ENCODE data around the gene CSMD2. TPM values are rescaled to one million over a fixed set of nuclear protein-coding genes. Genes with fewer than 3 reads are reported as not detected.
A peak's percentile ranks its signal among the peaks of the same experiment; 100 is the strongest.

The CSMD2 gene
- total RNA-seq, 1 donor from 2014 or later: 0.52 TPM

DNA sequence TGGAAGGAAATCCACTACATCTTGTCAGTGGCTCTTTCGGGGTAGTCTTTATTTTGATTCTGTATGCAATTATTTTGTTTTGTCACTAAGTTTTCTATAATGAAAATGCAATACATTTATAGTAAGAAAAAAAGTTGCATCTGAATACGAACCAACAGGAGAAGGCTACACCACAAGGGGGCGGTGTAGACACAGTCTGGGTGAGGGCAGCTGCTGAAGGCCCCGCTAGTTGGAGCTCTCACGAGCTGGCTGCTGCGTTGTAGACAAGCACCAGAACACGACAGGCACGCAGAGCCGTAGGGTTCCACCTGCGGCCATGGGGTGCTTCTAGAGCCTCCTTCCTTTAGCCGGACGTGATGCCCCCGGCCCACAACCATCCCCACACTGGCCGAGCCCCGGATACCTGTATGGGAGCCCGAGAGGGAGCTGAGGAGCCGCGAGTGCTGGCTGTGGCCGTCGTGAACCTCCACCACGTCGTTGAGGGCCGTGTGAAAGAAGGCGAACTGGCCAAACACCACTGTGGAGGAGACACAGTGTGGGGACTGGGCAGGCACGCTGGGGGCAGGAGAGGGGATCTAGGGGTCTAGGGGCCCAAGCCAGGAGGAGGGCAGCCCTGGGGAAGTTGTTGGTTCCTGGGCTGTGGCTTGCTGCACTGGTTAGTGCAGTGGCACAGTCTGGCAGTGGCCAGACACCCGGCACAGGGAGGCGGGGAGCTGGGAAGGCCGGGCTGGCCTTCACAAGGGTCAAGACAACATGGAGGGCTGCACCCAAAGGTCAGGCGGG lies 531.8 kb downstream of the CSMD2 start:
- Histone ChIP-seq H3K36me3 (ENCODE audit: control insufficient read depth in 3 of 3, insufficient read depth in 3 of 3, low read length in 3 of 3) (no peaks in the 10 kb centered on the region), H3K9me3 (ENCODE audit: control insufficient read depth in 3 of 3, low read length in 3 of 3) (no peaks in the 10 kb centered on the region), H3K4me3 (ENCODE audit: low read length in 3 of 3) (peak overlapping the region in 1 of 3 donors; percentile 54), H3K4me1 (ENCODE audit: control insufficient read depth in 3 of 3, insufficient read depth in 3 of 3, low read length in 3 of 3) (peaks cover 0 to 3% (median 0%) of the 10 kb centered on the region in 3 donors), H3K27ac (ENCODE audit: low read depth, low read length) (no peak overlapping the region), H3K27me3 (ENCODE audit: control insufficient read depth in 3 of 3, insufficient read depth in 3 of 3, low read length in 3 of 3) (peaks cover 3 to 12% (median 7%) of the 10 kb centered on the region in 3 donors), H3K9ac (ENCODE audit: low read depth in 1 of 3, low read length in 3 of 3) (peak overlapping the region in 1 of 3 donors; percentile 25)

DNA sequence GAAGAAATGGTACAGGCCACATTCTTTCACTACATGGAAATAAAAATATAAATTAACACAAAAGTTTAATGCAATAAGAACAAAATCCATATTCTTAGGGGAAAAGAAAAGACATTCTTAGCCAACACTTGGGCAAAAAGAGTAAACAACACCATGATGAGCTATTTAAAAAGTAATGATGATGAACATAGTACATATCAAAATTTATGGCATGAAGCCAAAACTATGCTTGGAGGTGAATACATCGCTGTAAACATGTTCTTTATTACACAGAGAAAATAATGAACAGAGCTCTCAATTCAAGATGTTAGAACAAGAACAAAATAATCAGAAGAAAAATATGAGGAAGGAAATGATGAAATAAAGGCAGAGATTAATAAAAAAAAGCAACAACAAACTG lies 534.3 kb downstream of the CSMD2 start:
- H3K9me3 ChIP-seq (ENCODE audit: control insufficient read depth in 3 of 3, low read length in 3 of 3): no peaks in the 10 kb centered on the region
- no peak overlapping the region for H3K27ac ChIP-seq (ENCODE audit: low read depth, low read length)
- H3K27me3 ChIP-seq (ENCODE audit: control insufficient read depth in 3 of 3, insufficient read depth in 3 of 3, low read length in 3 of 3): peaks cover 3 to 12% (median 7%) of the 10 kb centered on the region in 3 donors
- H3K4me3 ChIP-seq (ENCODE audit: low read length in 3 of 3): no peak overlapping the region
- H3K9ac ChIP-seq (ENCODE audit: low read depth in 1 of 3, low read length in 3 of 3): no peak overlapping the region
- no peaks in the 10 kb centered on the region for H3K36me3 ChIP-seq (ENCODE audit: control insufficient read depth in 3 of 3, insufficient read depth in 3 of 3, low read length in 3 of 3)
- peaks cover 8 to 19% (median 19%) of the 10 kb centered on the region in 3 donors for H3K4me1 ChIP-seq (ENCODE audit: control insufficient read depth in 3 of 3, insufficient read depth in 3 of 3, low read length in 3 of 3)

DNA sequence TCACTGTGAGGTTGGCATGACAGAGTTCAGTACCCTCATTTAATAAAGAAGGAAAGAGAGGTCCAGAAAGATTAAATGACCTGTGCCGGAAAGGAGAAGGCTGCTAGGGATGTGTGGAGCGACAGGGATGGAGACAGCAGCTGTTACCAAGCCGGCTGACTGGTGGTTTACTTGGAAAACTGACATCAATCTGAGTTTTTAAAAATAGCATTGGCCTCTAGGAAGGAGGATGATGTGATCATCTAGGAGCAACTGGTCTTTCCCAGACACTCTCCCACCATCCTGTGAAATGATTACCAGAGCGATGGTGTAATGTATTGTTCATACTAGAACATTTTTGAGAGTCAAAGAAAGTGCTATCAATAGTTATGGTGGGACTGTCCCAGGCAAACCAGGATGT lies 538.2 kb downstream of the CSMD2 start:
- Histone ChIP-seq H3K9ac (ENCODE audit: low read depth in 1 of 3, low read length in 3 of 3) (peak overlapping the region in 1 of 3 donors; percentile 14), H3K27ac (ENCODE audit: low read depth, low read length) (peak overlapping the region; percentile 59), H3K4me3 (ENCODE audit: low read length in 3 of 3) (no peak overlapping the region), H3K9me3 (ENCODE audit: control insufficient read depth in 3 of 3, low read length in 3 of 3) (no peaks in the 10 kb centered on the region), H3K27me3 (ENCODE audit: control insufficient read depth in 3 of 3, insufficient read depth in 3 of 3, low read length in 3 of 3) (no peaks in the 10 kb centered on the region), H3K4me1 (ENCODE audit: control insufficient read depth in 3 of 3, insufficient read depth in 3 of 3, low read length in 3 of 3) (peaks cover 8 to 20% (median 16%) of the 10 kb centered on the region in 3 donors), H3K36me3 (ENCODE audit: control insufficient read depth in 3 of 3, insufficient read depth in 3 of 3, low read length in 3 of 3) (no peaks in the 10 kb centered on the region)

- H3K36me3 ChIP-seq (ENCODE audit: control insufficient read depth in 3 of 3, insufficient read depth in 3 of 3, low read length in 3 of 3): no peaks in the 10 kb centered on the region
- peak overlapping the region in 1 of 3 donors; percentile 6 for H3K9ac ChIP-seq (ENCODE audit: low read depth in 1 of 3, low read length in 3 of 3)
- H3K27me3 ChIP-seq (ENCODE audit: control insufficient read depth in 3 of 3, insufficient read depth in 3 of 3, low read length in 3 of 3): no peaks in the 10 kb centered on the region
- no peaks in the 10 kb centered on the region for H3K9me3 ChIP-seq (ENCODE audit: control insufficient read depth in 3 of 3, low read length in 3 of 3)
- peaks cover 8 to 20% (median 16%) of the 10 kb centered on the region in 3 donors for H3K4me1 ChIP-seq (ENCODE audit: control insufficient read depth in 3 of 3, insufficient read depth in 3 of 3, low read length in 3 of 3)
- no peak overlapping the region for H3K27ac ChIP-seq (ENCODE audit: low read depth, low read length)
- H3K4me3 ChIP-seq (ENCODE audit: low read length in 3 of 3): no peak overlapping the region
Measured at GRCh38 chr1:33624991-33625870, 539.8 kb downstream of the CSMD2 start.

DNA sequence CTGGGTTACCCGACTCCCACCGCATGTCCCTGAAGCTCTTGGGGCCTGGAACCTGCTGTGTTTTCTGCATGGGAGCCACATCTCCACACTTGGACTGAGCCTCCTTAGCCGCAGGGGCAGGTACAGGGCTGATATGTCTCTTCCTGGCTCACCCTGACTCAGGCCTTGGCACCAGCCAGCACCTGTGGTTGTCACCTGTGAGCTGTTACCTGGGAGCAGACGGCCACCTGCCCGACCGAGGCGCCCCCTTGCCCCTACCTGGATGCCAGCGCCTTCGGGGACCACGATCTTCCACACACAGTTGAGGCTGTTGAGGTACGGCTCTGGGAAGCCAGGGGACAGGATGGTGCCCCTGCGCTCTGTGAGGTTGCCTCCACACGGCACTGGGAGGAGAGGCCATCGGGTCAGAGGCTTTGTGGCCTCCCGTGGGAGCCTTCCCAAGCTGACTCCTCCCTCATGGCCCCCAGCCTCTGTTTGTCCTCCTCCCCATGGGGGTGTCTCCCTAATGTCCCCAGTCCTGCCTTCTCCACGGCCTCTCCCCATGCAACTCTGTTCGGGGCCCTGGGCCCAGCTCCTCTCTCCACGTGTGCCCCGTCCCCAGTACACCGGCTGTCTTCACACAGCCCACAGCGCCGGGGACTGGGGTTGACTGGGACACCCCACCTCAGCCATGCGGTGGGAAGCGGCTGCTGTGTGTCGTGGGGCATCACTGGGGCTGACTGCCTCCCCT lies 540.6 kb downstream of the CSMD2 start:
- Histone ChIP-seq H3K27ac (ENCODE audit: low read depth, low read length) (no peak overlapping the region), H3K4me1 (ENCODE audit: control insufficient read depth in 3 of 3, insufficient read depth in 3 of 3, low read length in 3 of 3) (peaks cover 8 to 20% (median 16%) of the 10 kb centered on the region in 3 donors), H3K9ac (ENCODE audit: low read depth in 1 of 3, low read length in 3 of 3) (no peak overlapping the region), H3K4me3 (ENCODE audit: low read length in 3 of 3) (no peak overlapping the region), H3K9me3 (ENCODE audit: control insufficient read depth in 3 of 3, low read length in 3 of 3) (no peaks in the 10 kb centered on the region), H3K36me3 (ENCODE audit: control insufficient read depth in 3 of 3, insufficient read depth in 3 of 3, low read length in 3 of 3) (no peaks in the 10 kb centered on the region), H3K27me3 (ENCODE audit: control insufficient read depth in 3 of 3, insufficient read depth in 3 of 3, low read length in 3 of 3) (no peaks in the 10 kb centered on the region)

GRCh38 chr1:33623811-33624210 lies 541.2 kb downstream of the CSMD2 start:
- no peak overlapping the region for H3K9ac ChIP-seq (ENCODE audit: low read depth in 1 of 3, low read length in 3 of 3)
- no peaks in the 10 kb centered on the region for H3K9me3 ChIP-seq (ENCODE audit: control insufficient read depth in 3 of 3, low read length in 3 of 3)
- peaks cover 8 to 20% (median 16%) of the 10 kb centered on the region in 3 donors for H3K4me1 ChIP-seq (ENCODE audit: control insufficient read depth in 3 of 3, insufficient read depth in 3 of 3, low read length in 3 of 3)
- no peaks in the 10 kb centered on the region for H3K36me3 ChIP-seq (ENCODE audit: control insufficient read depth in 3 of 3, insufficient read depth in 3 of 3, low read length in 3 of 3)
- peaks cover 0 to 3% (median 0%) of the 10 kb centered on the region in 3 donors for H3K27me3 ChIP-seq (ENCODE audit: control insufficient read depth in 3 of 3, insufficient read depth in 3 of 3, low read length in 3 of 3)
- no peak overlapping the region for H3K27ac ChIP-seq (ENCODE audit: low read depth, low read length)
- H3K4me3 ChIP-seq (ENCODE audit: low read length in 3 of 3): no peak overlapping the region

GRCh38 chr1:33622757-33623156 lies 542.3 kb downstream of the CSMD2 start:
- no peak overlapping the region for H3K27ac ChIP-seq (ENCODE audit: low read depth, low read length)
- H3K9ac ChIP-seq (ENCODE audit: low read depth in 1 of 3, low read length in 3 of 3): no peak overlapping the region
- no peaks in the 10 kb centered on the region for H3K9me3 ChIP-seq (ENCODE audit: control insufficient read depth in 3 of 3, low read length in 3 of 3)
- H3K36me3 ChIP-seq (ENCODE audit: control insufficient read depth in 3 of 3, insufficient read depth in 3 of 3, low read length in 3 of 3): no peaks in the 10 kb centered on the region
- H3K4me3 ChIP-seq (ENCODE audit: low read length in 3 of 3): no peak overlapping the region
- H3K27me3 ChIP-seq (ENCODE audit: control insufficient read depth in 3 of 3, insufficient read depth in 3 of 3, low read length in 3 of 3): peaks cover 0 to 3% (median 0%) of the 10 kb centered on the region in 3 donors
- H3K4me1 ChIP-seq (ENCODE audit: control insufficient read depth in 3 of 3, insufficient read depth in 3 of 3, low read length in 3 of 3): peaks cover 8 to 20% (median 16%) of the 10 kb centered on the region in 3 donors

GRCh38 chr1:33618636-33619035 lies 546.4 kb downstream of the CSMD2 start:
- no peaks in the 10 kb centered on the region for H3K36me3 ChIP-seq (ENCODE audit: control insufficient read depth in 3 of 3, insufficient read depth in 3 of 3, low read length in 3 of 3)
- H3K9me3 ChIP-seq (ENCODE audit: control insufficient read depth in 3 of 3, low read length in 3 of 3): no peaks in the 10 kb centered on the region
- H3K4me3 ChIP-seq (ENCODE audit: low read length in 3 of 3): no peak overlapping the region
- H3K4me1 ChIP-seq (ENCODE audit: control insufficient read depth in 3 of 3, insufficient read depth in 3 of 3, low read length in 3 of 3): no peaks in the 10 kb centered on the region
- H3K9ac ChIP-seq (ENCODE audit: low read depth in 1 of 3, low read length in 3 of 3): no peak overlapping the region
- no peak overlapping the region for H3K27ac ChIP-seq (ENCODE audit: low read depth, low read length)
- peaks cover 6 to 12% (median 6%) of the 10 kb centered on the region in 3 donors for H3K27me3 ChIP-seq (ENCODE audit: control insufficient read depth in 3 of 3, insufficient read depth in 3 of 3, low read length in 3 of 3)

DNA sequence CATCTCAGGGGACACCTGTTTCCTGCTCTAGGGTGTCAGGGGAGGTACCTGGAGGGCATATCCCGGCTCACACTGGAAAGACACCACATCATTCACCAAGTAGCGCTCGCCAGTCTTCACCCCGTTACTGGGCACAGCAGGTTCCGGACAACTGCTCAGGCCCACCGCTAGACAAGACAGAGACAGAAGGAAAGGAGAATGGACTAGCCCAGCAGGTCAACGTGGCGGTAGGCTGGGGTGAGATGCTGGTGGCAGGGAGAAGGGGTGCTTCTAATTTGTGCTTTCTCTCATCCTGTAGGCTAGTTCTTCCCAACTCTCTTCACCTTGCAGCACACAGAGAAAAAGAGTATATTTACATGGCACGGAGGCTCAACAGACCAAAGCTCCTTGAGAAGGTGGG lies 547.6 kb downstream of the CSMD2 start:
- Histone ChIP-seq H3K36me3 (ENCODE audit: control insufficient read depth in 3 of 3, insufficient read depth in 3 of 3, low read length in 3 of 3) (no peaks in the 10 kb centered on the region), H3K27ac (ENCODE audit: low read depth, low read length) (no peak overlapping the region), H3K4me1 (ENCODE audit: control insufficient read depth in 3 of 3, insufficient read depth in 3 of 3, low read length in 3 of 3) (no peaks in the 10 kb centered on the region), H3K27me3 (ENCODE audit: control insufficient read depth in 3 of 3, insufficient read depth in 3 of 3, low read length in 3 of 3) (peaks cover 6 to 12% (median 9%) of the 10 kb centered on the region in 3 donors), H3K9ac (ENCODE audit: low read depth in 1 of 3, low read length in 3 of 3) (no peak overlapping the region), H3K9me3 (ENCODE audit: control insufficient read depth in 3 of 3, low read length in 3 of 3) (no peaks in the 10 kb centered on the region), H3K4me3 (ENCODE audit: low read length in 3 of 3) (no peak overlapping the region)

Measured in skeletal muscle tissue (tissue), 4 donors.